Hematopoietic multipotent progenitor cell (in vitro differentiated cells): ENCODE measurements around the gene LRRN2. TPM values are rescaled to one million over a fixed set of nuclear protein-coding genes. Genes with fewer than 3 reads are reported as not detected.
"Not testable (repeated sequence)": the region's sequence is repeated elsewhere in the genome, so short reads cannot be mapped to it uniquely, and the experiment has no call there.

Experiments used
- DNase-seq, 3 donors: peaks; one replicate each; pipeline ENCODE4 v3.0.0-alpha.2; 2011 to 2015; ENCODE audit warnings: low read depth in 2 of 3, low spot score in 2 of 3
- total RNA-seq: library from RNA; depleted of rRNA; stranded (reverse); fragments of >200 nt; gene quantifications from one replicate; pipeline ENCODE4 v1.2.3, GENCODE V29; 2012

LRRN2 gene
- 1.3 TPM for total RNA-seq

DNA sequence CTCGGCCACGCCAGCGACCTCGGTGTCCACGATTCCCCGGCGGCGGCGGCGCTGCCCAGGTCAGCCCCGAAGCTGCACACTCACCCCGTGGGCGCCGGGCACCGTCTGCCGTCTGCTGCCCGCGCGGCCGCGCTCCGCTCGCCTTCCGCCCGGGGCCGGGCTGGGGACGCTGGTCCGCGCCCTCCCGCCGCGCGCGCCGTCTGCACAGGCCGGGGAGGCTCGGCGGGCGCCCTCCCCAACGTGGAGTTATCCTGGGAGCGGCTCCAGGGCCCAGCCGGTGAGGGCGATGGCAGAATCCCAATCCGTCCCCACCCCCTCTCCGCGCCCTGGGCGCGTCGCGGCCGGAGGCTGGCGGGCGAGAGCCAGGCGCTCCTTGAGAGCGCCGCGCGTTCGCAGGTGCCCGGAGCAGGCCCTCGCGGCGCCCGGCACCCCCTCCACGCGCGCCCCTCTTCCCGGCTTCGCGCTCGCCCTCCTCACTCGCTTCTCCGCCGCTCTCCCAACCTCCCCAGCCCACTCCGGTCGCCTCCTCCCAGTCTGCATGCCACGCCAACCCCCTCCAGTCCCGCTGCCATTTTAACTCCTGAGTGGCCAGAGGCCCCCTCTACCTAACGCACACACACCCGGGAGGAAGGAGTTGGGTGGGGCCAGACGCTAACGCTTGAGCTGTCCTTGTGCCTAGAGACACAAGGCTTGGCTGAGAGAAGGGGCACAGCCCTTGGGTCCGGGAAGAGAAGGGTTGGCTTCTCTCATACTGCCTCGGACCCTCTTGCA, at the start of gene LRRN2:
Gene LRRN2, minus strand, starts transcription at position 503 of the 771 bp plus-strand sequence. CDS start 65,746 bp downstream, outside the sequence.
- DNase-seq: no peak

DNA sequence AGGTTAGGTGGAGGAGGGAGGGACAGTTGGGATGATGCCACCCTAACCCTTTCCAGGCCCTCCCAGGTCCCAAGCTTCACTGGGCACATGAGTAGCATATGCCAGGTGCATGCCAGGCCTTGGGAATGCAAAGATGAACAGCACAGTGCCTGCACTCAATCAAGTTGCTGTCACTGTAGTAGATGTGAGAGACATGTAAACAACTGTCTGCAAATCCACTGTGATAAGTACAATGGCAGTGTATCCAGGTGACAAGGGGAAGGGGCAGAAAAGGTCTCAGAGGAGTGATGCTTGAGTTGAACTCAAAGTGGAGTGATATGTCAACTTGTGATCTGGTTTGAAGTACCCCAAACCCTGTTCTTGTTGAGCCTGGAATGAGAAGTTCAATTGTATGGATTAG, 49.5 kb upstream of the LRRN2 start:
- no peak for DNase-seq

DNA sequence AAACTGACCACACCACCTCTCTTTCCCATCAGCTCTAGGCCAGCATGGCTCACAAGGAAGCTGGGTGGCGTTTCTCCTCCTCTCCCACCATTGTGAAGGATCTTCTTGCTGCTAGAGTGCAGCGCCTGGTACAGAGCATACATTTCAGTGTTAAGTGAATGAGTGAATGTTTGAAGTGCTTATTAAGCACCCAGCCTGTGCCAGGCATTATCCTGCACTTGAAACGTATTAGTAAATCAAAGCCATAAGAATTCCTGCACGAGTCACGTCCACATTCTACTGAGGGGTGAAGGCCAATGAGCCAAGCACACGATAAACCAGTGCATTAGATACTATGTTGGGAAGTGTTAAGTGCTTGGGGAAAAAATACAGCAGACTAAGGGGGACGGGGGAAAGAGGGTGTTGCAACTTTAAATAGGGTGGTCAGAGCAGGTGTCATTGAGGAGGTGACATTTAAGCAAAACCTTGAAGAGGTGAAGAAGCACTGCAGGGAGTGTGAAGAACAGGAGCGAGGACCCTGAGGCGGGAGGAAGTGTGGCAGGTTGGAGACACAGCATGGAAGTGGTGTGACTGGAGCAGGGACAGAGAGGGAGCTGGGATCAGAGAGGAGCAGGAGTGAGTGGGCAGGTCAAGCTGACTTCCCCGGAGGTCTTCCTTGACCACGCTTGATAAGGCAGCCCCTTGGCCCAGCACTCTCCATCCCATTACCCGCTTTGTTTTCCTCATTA, 48.5 kb upstream of the LRRN2 start:
- no peak for DNase-seq

DNA sequence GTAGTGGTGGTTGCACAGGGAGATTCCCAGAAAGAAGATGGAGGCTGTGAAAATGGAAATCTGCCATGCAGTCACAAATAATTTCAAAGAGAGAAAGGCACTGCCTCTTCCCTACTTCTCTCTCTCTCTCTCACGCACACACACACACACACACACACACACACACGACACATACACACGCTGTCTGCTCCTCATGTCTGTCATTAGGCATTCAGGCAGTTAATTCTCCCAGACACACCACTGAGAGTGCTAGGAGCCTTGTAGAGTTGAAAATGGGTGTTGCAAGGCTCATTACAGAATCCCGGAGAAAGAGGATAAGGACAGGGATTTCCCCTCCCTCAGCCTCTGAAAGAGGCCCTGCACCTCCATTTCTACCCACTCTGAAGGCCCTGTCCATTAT, 47.8 kb upstream of the LRRN2 start:
- DNase-seq: no peak

DNA sequence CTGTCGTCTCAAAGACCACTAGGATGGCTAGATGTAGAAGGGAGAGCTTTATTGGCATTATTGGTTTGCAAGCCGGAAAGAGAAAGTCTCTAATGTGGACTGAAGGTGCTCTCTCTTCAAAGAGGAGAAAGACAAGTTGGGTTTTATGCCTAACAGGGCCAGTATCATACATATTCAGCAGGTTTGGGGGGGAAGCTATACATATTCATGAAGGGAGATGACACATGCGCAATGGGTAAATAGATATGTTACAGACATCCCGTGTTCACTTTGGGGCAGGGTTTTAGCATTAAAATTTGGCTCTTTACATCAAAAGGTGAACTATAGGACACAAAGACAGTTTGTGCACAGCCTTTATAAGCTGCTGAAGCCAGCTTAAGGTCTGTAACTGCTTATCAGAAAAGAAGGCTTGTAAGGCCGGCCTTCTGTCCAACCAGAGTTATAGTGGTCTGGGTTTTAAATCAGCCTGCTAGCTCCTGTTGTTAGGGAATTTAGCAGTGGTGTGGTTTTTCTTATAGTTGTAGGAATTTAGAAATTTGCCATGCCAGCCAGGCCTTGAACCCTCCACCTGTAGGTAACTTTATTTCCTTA, 46.5 kb upstream of the LRRN2 start:
- DNase-seq: no peak

DNA sequence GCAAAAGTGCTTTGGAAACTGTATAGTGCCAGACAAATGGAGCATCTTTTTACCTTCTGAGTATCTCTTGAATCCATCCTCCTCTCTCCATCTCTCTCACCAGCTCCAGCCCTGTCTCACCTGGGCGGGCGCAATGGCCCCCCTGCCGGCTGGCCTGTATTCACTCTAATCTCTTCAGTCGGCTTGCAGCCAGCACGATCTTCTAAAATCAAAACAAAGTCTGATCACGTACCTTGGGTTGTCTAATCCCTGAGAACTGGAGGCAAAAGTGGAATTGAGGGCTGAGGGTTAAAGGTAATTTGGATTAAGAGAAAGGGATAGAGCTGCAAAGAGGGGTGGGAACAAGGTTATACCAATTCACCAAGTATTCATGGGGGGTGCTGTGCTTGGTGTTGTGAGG, 46.0 kb upstream of the LRRN2 start:
- no peak for DNase-seq

DNA sequence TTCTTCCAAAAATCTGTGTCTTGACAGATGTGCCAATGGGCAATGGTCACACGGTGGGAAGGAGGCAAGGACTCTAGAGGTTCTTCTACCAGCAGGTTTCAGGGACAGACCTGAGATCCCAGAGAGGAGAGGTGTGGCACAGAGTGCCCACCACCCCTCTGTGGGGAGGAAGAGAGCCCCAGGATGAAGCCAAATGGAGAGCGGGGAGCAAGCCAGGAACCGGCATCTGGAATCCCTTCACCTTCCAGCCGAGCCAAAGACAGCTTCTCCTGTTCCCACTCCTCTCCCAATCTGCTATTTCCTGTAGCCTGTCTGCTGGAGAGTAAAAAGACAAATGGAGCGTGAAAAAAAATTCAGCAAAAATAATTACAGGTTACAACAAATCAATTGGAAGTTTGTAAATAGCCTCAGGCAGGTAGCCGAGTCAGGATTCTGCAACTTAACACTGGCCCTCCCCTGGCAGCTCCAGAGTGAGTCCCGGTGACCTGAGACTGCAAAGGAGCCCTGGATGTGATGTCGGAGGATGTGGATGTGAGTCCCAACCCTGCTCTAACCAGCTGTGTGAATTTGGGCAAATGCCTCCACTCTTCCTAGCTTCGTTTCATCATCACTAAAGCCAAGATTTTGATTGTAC, 45.4 kb upstream of the LRRN2 start:
- DNase-seq: no peak

DNA sequence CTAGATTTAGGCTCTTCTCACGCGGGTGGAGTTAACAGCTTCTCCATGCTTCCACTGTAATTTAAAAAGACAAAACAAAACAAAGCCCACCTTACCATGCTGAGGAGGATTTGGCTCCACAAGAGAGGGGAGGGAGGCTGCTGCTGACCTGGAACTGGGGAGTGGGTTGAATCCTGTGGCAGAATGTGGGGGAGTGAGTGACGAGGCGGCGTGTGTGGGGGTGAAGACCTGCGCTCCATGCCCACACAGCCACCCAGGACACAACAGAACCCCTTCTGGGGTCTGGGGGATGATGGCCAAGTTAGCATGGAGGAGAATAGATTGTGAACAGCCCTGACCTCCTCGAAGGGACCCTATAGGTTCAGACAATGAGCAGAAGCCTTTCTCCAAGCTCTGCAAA, 44.0 kb upstream of the LRRN2 start:
- no peak for DNase-seq

DNA sequence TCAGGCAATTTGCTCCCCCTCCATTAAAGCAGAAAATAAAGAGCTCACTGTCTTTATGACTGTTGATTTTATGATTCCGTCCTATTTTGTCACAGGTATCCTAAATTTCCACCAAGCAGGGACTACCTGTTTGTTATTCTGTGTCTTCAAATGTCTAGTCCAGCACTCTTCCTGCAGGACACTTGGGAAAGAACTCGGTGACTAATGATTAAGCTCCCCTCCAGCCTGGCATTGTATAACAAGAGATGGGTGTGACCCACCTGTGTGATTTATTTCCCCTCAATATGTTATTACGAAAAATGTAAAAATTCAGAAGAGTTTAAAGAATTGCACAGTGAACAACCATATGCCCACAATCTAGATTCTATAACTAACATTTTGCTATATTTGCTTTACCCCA, 42.9 kb upstream of the LRRN2 start:
- no peak for DNase-seq

DNA sequence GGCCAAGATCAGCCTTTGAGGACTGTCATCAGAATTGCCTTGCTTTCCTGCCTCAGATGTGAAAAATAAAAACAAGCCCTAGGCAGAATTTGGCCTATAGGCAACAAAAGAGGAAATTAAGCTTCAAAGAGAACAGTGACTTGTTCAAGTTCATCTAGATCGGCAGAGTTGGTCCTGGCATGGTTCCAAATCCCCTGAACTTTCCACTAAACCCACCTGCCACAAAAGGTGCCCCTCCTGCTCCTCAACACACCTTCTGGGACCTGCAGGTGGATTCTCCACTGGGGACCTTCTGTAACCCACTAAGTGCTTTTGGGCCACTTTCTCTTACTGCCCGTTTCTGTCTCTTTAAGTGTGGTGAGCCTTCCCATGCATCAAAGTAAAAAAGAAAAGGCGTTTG, 42.5 kb upstream of the LRRN2 start:
- DNase-seq: no peak

DNA sequence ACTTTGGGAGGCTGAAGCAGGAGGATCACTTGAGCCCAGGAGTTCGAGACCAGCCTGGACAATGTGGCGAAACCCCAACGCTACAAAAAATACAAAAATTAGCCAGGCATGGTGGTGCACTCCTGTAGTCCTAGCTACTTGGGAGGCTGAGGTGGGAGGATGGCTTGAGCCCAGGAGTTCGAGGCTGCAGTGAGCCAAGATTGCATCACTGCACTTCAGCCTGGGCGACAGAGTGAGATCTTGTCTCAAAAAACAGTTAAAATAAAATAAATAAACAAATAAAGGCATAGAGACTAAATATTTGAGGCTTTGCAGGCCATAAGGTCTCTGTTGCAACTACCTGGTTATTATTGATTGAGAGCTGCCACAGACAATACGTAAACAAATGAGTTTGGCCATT, 41.9 kb upstream of the LRRN2 start:
- not testable (repeated sequence) for DNase-seq

DNA sequence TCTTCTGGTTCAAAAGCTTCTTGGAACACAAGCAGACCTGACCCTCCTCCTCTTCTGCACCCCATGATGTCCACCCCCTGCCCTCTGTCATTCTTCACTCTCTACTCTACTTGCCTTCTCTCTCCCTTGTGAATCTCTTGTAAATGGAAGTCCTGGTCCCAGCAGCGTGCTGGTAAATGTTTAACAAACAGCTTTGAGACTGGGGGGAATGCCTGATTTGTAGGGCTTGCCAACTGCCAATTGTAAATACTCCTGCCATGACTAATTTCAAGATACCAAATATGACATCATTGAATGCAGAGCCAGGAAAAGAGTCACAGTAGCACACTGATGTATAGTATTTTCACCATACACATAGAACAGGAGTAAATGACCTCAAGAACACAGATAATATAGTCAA, 40.9 kb upstream of the LRRN2 start:
- no peak for DNase-seq

DNA sequence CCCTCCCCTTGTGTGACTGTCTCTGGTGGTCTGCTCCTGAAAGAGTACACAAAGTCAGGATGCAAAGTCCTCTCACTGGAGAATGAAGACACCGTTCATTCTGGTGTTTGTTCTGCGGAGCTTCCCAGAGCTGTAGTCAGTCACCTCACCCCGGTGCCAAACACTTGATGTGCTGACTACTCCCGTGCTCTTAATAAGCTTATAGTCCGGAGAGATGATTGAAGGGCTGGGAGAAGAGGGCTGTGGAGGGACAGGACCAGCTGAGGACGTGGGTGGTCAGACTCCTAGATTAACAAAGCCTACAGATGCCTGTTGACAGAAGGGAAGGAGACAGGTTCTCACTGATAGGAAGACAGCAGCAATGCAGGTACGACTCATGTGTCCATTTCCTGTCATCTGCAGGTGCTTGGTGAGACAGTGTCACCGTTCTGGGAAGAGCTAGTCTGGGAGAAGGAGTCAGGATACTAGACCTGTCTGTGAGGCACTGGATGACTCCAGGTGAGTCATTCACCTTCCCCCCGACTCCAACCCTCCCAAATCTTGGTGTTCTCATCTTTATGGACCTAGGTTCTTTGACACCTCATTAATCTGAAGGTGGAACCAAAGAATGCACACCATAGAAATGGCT, 40.4 kb upstream of the LRRN2 start:
- DNase-seq: no peak

DNA sequence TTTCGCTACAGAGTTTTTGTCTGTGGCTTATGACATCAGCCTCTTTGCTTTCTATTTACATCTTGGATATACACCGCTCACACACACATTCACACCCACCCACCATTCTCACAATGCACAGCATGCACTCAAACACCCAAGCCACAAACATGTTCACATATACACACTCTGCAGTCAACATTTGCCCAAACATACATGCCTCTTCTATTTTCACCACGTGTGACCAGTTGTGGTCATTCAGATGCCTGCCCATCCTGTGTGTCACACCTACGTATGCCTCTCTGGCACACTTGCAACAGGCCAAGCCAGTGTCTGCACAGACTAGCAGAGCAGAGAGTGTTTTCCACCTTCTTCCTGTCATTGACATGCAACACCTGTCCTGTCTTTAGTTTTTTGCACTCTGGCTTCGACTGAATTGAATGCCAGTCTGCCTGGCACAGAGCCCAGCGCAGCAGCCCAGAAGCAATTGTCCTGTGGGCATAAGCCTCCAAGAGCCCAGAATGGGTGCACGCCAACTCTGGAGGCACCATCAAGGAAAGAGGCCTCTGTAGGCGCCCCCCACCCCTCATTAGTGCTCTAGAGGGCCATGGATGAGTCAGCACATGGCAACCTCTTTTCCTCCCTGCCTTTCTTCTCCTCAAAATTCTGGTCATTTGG, 37.7 kb upstream of the LRRN2 start:
- DNase-seq: no peak

DNA sequence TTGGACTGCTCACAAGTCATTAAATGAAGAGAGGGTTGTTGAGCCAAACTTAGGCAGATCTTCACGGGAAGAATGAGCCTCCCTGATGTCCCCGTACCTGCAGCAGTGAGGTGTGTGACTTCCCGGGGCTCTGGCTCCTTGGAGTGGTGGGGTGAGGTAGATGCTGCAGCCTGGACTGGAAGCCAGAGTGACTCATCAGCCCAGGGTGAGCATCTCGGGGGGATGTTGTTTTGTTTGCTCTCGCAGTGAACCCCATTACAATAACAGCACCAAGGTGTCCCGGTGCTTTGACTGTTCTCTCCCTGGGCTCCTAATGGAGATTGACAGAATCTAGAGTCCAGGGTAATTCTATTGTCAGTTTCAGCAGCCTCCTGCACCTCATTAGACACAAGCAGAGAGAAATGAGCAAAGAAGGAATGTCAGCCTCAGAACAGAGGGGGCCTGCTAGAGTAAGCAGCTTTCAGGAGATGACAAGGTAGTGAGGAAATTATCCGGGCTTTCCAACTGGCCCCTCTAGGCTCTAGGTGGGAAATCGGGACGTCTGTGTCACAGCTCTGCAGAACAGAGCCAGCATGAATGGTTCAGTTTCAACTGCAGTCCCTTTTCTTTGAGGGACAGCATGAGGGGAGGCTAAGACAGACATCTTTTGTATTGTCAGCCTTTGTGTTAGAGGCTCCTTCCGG, 36.0 kb upstream of the LRRN2 start:
- DNase-seq: no peak

DNA sequence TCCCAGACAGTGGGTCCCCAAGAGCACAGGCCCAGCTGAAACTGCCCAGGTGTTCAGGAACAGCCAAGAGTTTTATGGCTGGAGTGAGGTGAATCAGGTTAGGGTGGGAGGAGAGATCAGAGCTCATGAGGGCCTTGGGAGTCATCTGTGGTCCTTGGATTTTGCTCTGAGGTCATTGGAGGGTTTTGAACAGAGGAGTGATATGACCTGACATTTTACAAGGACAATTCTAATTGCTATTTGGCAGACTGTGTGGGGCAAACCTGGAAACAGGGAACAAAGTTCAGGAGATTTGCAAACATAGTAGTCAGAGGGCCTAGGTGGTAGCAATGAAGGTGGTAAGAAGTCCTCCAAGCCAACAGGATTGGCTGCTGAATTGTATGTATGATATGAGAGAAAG, 31.1 kb upstream of the LRRN2 start:
- no peak for DNase-seq

DNA sequence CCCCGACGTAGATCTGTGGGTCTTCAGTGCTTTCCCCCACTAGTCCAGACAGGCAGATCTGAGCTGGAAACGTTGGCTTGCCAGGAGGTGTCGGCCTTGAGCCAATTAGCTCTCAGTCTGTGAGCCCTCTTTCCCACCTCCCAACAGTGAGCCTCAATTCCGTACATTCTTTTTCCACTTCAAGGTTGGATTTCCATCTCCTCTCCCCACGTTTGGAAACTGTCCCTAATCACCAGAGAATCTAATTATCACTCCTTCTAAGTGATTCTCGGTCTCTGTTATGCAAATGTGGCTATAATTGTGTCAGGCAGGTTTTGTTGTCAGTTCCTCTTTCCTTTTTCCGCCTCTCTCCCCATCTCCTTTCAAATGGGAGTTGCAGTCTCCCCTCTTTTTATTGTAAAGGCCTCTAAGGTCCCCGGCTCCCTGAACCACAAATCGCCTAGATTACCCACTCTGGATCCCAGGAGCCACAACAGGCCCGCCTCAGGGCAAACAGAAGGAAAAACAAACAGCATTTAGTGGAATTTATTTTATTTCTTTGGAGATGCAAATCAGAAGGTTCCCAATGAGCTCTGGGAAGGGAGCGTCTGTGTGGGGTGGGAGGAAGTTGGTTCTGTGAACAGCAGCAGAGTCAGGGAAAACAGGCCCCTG, 29.4 kb upstream of the LRRN2 start:
- DNase-seq: no peak

DNA sequence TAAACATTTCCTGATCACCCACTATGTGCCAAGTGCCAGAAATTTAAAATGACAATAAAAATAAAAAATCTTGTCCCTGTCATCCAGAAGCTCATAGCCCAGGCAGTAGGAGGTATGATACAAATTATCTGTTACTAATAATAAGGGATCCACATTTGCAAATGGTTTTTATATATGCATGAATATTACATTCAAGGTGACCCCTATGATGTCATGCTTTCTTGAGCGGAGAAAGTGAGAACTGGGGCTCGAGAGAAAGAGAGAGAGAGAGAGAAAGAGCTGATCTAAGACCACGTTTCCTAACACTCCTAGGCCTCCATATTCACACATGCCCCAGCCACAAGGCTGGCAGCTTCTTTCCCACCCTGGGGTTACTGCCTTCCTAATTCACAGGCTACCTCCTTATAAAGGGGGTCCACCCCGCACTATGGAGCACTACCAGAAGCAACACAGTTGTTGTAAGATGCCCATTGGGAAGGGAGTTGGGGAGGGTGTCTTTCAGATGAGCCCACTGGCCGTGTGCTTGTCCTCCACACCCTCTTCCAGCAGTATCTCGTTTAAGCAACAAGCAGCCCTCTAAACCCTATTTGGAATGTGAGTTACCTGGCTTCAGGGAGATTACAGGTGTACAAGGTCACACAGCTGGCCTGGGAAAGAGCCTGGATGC, 28.8 kb upstream of the LRRN2 start:
- no peak for DNase-seq

DNA sequence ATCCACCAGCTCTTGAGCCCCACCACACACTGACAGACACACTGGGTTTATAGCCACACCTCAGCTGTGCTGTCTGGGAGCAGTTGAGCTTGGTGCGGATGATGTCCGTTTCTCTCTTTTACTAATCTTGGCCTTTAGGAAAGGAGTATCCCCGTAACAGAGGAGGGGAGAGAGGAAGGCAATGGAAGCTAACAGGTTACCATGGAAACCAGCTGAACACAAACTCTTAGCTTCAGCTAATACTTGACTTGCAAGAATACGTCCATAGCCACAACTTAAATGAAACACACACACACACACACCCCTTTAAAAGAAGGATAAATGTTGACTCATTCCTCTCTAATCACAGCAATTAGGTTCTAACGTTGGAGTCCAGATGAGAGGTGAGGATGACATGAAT, 28.0 kb upstream of the LRRN2 start:
- DNase-seq: no peak
